ENCODE measurements around the gene THAP8. TPM values are rescaled to one million over a fixed set of nuclear protein-coding genes. Genes with fewer than 3 reads are reported as not detected.

The THAP8 gene
- total RNA-seq, 1 experiment from 2014 or later = 6.6 TPM

DNA sequence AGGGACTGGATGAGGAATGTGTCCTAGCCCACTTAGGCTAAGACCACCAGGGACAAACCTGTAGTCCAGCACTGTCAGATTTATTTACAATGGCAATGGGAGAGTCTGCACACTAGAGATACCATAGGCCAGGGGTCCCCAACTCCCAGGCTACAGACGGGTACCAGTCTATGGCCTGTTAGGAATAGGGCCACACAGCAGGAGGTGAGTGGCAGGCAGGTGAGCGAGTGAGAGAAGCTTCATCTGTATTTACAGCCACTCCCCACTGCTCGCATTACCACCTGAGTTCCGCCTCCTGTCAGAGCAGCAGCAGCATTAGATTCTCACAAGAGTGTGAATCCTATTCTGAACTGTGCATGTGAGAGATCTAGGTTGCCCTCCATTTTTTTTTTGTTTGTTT lies 2.4 kb downstream of the THAP8 start:
- Mint-ChIP-seq H3K9me3 (no peaks in the 10 kb centered on the region), H3K4me3 (peak overlapping the region; percentile 35), H3K27ac (peak overlapping the region; percentile 14; the same call in 1 of the 2 replicates), H3K27me3 (ENCODE audit: low read depth) (no peaks in the 10 kb centered on the region), H3K36me3 (no peaks in the 10 kb centered on the region), H3K4me1 (peaks cover 30% of the 10 kb centered on the region)
- no peak for ATAC-seq
- DNase-seq (ENCODE audit: low spot score) = peak; percentile 48
- ChIA-PET POLR2A (no interaction called here), CTCF (interaction anchor here (0.6 to 1.9 kb wide), 7 partner anchors 10 to 148 kb away, joined by 3 to 11 read pairs (median 3); partner anchors contain the start of gene ALKBH6)
- TF ChIP-seq, protein P1, sequence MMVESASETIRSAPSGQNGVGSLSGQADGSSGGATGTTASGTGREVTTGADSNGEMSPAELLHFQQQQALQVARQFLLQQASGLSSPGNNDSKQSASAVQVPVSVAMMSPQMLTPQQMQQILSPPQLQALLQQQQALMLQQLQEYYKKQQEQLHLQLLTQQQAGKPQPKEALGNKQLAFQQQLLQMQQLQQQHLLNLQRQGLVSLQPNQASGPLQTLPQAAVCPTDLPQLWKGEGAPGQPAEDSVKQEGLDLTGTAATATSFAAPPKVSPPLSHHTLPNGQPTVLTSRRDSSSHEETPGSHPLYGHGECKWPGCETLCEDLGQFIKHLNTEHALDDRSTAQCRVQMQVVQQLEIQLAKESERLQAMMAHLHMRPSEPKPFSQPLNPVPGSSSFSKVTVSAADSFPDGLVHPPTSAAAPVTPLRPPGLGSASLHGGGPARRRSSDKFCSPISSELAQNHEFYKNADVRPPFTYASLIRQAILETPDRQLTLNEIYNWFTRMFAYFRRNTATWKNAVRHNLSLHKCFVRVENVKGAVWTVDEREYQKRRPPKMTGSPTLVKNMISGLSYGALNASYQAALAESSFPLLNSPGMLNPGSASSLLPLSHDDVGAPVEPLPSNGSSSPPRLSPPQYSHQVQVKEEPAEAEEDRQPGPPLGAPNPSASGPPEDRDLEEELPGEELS (CRISPR knock-in tag; IDR thresholded peaks at IDR 0.05) = no peak
- TF ChIP-seq NFYB (CRISPR knock-in tag; conservative IDR thresholded peaks at IDR 0.05; ENCODE audit: low read depth) = peak; percentile 48

DNA sequence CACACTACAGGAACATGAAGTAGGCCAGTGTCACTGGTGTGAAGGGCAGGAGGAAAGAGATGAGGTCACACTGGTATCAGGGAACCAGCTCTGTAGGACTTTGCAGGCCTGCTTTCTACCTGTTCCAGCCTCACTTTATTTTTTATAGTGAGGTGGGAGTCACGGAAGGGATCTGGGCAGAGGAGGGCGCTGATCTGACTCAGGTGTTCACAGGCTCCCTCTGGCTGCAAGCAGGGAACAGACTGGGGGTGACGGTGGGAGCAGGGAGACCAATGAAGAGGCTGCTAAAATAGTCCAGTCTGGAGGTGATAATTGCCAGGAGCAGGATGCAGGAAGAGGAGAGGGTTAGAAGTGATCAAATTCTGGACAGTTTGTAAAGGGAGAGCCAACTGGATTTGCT lies 2.8 kb downstream of the THAP8 start:
- H3K27me3 Mint-ChIP-seq (ENCODE audit: low read depth) = no peaks in the 10 kb centered on the region
- peak overlapping the region; percentile 35 for H3K4me3 Mint-ChIP-seq
- no peak for TF ChIP-seq ESRRA (CRISPR knock-in tag; IDR thresholded peaks at IDR 0.05; ENCODE audit: borderline replicate concordance)
- TF ChIP-seq EMX1 (CRISPR knock-in tag; IDR thresholded peaks at IDR 0.05) = no peak
- no peak for TF ChIP-seq SP1 (CRISPR knock-in tag; conservative IDR thresholded peaks at IDR 0.05)
- TF ChIP-seq, protein P2, sequence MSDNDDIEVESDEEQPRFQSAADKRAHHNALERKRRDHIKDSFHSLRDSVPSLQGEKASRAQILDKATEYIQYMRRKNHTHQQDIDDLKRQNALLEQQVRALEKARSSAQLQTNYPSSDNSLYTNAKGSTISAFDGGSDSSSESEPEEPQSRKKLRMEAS (CRISPR knock-in tag; IDR thresholded peaks at IDR 0.05) = no peak
- TF ChIP-seq, protein P3, sequence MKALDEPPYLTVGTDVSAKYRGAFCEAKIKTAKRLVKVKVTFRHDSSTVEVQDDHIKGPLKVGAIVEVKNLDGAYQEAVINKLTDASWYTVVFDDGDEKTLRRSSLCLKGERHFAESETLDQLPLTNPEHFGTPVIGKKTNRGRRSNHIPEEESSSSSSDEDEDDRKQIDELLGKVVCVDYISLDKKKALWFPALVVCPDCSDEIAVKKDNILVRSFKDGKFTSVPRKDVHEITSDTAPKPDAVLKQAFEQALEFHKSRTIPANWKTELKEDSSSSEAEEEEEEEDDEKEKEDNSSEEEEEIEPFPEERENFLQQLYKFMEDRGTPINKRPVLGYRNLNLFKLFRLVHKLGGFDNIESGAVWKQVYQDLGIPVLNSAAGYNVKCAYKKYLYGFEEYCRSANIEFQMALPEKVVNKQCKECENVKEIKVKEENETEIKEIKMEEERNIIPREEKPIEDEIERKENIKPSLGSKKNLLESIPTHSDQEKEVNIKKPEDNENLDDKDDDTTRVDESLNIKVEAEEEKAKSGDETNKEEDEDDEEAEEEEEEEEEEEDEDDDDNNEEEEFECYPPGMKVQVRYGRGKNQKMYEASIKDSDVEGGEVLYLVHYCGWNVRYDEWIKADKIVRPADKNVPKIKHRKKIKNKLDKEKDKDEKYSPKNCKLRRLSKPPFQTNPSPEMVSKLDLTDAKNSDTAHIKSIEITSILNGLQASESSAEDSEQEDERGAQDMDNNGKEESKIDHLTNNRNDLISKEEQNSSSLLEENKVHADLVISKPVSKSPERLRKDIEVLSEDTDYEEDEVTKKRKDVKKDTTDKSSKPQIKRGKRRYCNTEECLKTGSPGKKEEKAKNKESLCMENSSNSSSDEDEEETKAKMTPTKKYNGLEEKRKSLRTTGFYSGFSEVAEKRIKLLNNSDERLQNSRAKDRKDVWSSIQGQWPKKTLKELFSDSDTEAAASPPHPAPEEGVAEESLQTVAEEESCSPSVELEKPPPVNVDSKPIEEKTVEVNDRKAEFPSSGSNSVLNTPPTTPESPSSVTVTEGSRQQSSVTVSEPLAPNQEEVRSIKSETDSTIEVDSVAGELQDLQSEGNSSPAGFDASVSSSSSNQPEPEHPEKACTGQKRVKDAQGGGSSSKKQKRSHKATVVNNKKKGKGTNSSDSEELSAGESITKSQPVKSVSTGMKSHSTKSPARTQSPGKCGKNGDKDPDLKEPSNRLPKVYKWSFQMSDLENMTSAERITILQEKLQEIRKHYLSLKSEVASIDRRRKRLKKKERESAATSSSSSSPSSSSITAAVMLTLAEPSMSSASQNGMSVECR (CRISPR knock-in tag; IDR thresholded peaks at IDR 0.05; ENCODE audit: borderline replicate concordance) = no peak
- TF ChIP-seq, protein P4, sequence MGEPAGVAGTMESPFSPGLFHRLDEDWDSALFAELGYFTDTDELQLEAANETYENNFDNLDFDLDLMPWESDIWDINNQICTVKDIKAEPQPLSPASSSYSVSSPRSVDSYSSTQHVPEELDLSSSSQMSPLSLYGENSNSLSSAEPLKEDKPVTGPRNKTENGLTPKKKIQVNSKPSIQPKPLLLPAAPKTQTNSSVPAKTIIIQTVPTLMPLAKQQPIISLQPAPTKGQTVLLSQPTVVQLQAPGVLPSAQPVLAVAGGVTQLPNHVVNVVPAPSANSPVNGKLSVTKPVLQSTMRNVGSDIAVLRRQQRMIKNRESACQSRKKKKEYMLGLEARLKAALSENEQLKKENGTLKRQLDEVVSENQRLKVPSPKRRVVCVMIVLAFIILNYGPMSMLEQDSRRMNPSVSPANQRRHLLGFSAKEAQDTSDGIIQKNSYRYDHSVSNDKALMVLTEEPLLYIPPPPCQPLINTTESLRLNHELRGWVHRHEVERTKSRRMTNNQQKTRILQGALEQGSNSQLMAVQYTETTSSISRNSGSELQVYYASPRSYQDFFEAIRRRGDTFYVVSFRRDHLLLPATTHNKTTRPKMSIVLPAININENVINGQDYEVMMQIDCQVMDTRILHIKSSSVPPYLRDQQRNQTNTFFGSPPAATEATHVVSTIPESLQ (CRISPR knock-in tag; IDR thresholded peaks at IDR 0.05) = no peak
- TF ChIP-seq FOXP1 (CRISPR knock-in tag; IDR thresholded peaks at IDR 0.05; ENCODE audit: borderline replicate concordance) = no peak
- no peak for TF ChIP-seq ZNF317 (CRISPR knock-in tag; IDR thresholded peaks at IDR 0.05; ENCODE audit: borderline replicate concordance, low read depth)
- TF ChIP-seq, protein P5, sequence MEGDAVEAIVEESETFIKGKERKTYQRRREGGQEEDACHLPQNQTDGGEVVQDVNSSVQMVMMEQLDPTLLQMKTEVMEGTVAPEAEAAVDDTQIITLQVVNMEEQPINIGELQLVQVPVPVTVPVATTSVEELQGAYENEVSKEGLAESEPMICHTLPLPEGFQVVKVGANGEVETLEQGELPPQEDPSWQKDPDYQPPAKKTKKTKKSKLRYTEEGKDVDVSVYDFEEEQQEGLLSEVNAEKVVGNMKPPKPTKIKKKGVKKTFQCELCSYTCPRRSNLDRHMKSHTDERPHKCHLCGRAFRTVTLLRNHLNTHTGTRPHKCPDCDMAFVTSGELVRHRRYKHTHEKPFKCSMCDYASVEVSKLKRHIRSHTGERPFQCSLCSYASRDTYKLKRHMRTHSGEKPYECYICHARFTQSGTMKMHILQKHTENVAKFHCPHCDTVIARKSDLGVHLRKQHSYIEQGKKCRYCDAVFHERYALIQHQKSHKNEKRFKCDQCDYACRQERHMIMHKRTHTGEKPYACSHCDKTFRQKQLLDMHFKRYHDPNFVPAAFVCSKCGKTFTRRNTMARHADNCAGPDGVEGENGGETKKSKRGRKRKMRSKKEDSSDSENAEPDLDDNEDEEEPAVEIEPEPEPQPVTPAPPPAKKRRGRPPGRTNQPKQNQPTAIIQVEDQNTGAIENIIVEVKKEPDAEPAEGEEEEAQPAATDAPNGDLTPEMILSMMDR (IDR thresholded peaks at IDR 0.05) = peak; percentile 16; the same call in 1 of the 2 replicates
- TF ChIP-seq, protein P6, sequence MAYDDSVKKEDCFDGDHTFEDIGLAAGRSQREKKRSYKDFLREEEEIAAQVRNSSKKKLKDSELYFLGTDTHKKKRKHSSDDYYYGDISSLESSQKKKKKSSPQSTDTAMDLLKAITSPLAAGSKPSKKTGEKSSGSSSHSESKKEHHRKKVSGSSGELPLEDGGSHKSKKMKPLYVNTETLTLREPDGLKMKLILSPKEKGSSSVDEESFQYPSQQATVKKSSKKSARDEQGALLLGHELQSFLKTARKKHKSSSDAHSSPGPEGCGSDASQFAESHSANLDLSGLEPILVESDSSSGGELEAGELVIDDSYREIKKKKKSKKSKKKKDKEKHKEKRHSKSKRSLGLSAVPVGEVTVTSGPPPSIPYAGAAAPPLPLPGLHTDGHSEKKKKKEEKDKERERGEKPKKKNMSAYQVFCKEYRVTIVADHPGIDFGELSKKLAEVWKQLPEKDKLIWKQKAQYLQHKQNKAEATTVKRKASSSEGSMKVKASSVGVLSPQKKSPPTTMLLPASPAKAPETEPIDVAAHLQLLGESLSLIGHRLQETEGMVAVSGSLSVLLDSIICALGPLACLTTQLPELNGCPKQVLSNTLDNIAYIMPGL (CRISPR knock-in tag; IDR thresholded peaks at IDR 0.05) = 0 out of 2 replicates have a peak, but pooled peaks have one; percentile 12
- TF ChIP-seq, protein P7, sequence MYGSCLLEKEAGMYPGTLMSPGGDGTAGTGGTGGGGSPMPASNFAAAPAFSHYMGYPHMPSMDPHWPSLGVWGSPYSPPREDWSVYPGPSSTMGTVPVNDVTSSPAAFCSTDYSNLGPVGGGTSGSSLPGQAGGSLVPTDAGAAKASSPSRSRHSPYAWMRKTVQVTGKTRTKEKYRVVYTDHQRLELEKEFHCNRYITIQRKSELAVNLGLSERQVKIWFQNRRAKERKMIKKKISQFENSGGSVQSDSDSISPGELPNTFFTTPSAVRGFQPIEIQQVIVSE (CRISPR knock-in tag; IDR thresholded peaks at IDR 0.05; ENCODE audit: borderline replicate concordance) = no peak
- TF ChIP-seq SOX15 (CRISPR knock-in tag; IDR thresholded peaks at IDR 0.05) = no peak
- TF ChIP-seq CBFB (CRISPR knock-in tag; IDR thresholded peaks at IDR 0.05; ENCODE audit: low read depth) = no peak
- H3K4me1 Mint-ChIP-seq = peaks cover 27% of the 10 kb centered on the region
- ATAC-seq (peak; percentile 47), DNase-seq (ENCODE audit: low spot score) (peak; percentile 73)
- CTCF ChIA-PET = interaction anchor here (1.0 to 1.9 kb wide), 7 partner anchors 10 to 74 kb away, joined by 3 to 11 read pairs (median 4); partner anchors contain the start of gene SDHAF1
- H3K36me3 Mint-ChIP-seq = no peaks in the 10 kb centered on the region
- POLR2A ChIA-PET = no interaction called here
- no peaks in the 10 kb centered on the region for H3K9me3 Mint-ChIP-seq
- H3K27ac Mint-ChIP-seq = peak overlapping the region; percentile 66

Data from WTC11 (cell line).